Body of pancreas (tissue), 4 donors: ENCODE data around the gene MYOM1. TPM values are rescaled to one million over a fixed set of nuclear protein-coding genes. Genes with fewer than 3 reads are reported as not detected.
A peak's percentile ranks its signal among the peaks of the same experiment; 100 is the strongest.

ENCODE experiments used
- ATAC-seq: fragments of 150-250 bp; one replicate; pipeline ENCODE4 v1.9.1; 2016
- DNase-seq, 4 donors: peaks; one replicate each; pipeline ENCODE4 v3.0.0-alpha.2; 2019
- H3K27ac ChIP-seq, 4 donors: fragments of 200-600 bp; sonication (generic); 1 replicate in 3 of 4; 2 replicates in 1 of 4; pipeline versions ENCODE4 v1.5.1 to v1.6.1; 2016 to 2019; ENCODE audit warnings: mild to moderate bottlenecking in 1 of 4, mixed read lengths in 1 of 4, moderate library complexity in 1 of 4
- H3K27me3 ChIP-seq, 2 donors: fragments of 200-600 bp; sonication (generic); one replicate each; pipeline ENCODE4 v1.6.0; 2016; ENCODE audit warnings: mild to moderate bottlenecking in 1 of 2
- H3K36me3 ChIP-seq, 2 donors: fragments of 200-600 bp; sonication (generic); replicated peaks in 1 of 2; 2 replicates each; pipeline ENCODE4 v1.5.1; 2016; ENCODE audit warnings: low read depth in 2 of 2; ENCODE audit not compliant: insufficient read depth in 1 of 2
- H3K4me1 ChIP-seq: fragments of 200-600 bp; sonication (generic); one replicate; pipeline ENCODE4 v1.6.0; 2016
- H3K4me3 ChIP-seq, 2 donors: fragments of 200-600 bp; sonication (generic); 1 replicate in 1 of 2; 2 replicates in 1 of 2; pipeline ENCODE4 v1.5.1; 2016 to 2019
- H3K9me3 ChIP-seq, 3 donors: fragments of 200-600 bp; sonication (generic); 1 replicate in 2 of 3; 2 replicates in 1 of 3; pipeline ENCODE4 v1.5.1; 2016
- CTCF ChIP-seq, 7 experiments: fragments of 450-650 bp in 4 of 7; fragments of 200-600 bp in 3 of 7; sonication (generic) in 3 of 7; IDR thresholded peaks; one replicate each; pipeline ENCODE4 v1.5.1; 2016 to 2019; ENCODE audit warnings: antibody characterized with exemption in 7 of 7
- POLR2A ChIP-seq, 3 donors: fragments of 450-650 bp; IDR thresholded peaks; one replicate each; pipeline ENCODE4 v1.6.1; 2016; ENCODE audit warnings: antibody characterized with exemption in 3 of 3, mild to moderate bottlenecking in 2 of 3
- WGBS, 2 donors: methylation state at CpG; one replicate each; pipeline ENCODE4 v1.1.5; 2017; 5-methylcytosine and 5-hydroxymethylcytosine counted together
- intact Hi-C: fragments of 100-400 bp; cut with DNase I; formaldehyde crosslinking; loops from one replicate; pipeline ENCODE4 v1.15.1; 2023
- total RNA-seq, 2 donors: library from RNA; depleted of rRNA; stranded (reverse); fragments of >200 nt; gene quantifications; one replicate each; pipeline ENCODE4 v1.1.0, GENCODE V29; 2016

MYOM1 gene
- total RNA-seq, 2 donors from 2014 or later = 10.9 to 21.8 TPM

- TF ChIP-seq POLR2A (IDR thresholded peaks at IDR 0.05) = no peak
- no peak for TF ChIP-seq CTCF (IDR thresholded peaks at IDR 0.05)
- H3K27ac ChIP-seq = no peak overlapping the region
- no peak for ATAC-seq
- DNase-seq = no peak
- peaks cover 0 to 5% of the 10 kb centered on the region in 2 donors for H3K36me3 ChIP-seq
- H3K9me3 ChIP-seq = no peaks in the 10 kb centered on the region
- H3K4me3 ChIP-seq = no peak overlapping the region
- peaks cover 8% of the 10 kb centered on the region for H3K4me1 ChIP-seq
- intact Hi-C loops = loop anchor here (10.0 kb wide), 1 partner anchor 87 kb away; the partner anchor contains the start of gene MYL12A
- no peaks in the 10 kb centered on the region for H3K27me3 ChIP-seq
- WGBS, 2 donors = 93 to 94% methylated on average over 2 of the region's 2 CpGs
Observed at GRCh38 chr18:3157606-3158005, 62.2 kb downstream of the MYOM1 start.

DNA sequence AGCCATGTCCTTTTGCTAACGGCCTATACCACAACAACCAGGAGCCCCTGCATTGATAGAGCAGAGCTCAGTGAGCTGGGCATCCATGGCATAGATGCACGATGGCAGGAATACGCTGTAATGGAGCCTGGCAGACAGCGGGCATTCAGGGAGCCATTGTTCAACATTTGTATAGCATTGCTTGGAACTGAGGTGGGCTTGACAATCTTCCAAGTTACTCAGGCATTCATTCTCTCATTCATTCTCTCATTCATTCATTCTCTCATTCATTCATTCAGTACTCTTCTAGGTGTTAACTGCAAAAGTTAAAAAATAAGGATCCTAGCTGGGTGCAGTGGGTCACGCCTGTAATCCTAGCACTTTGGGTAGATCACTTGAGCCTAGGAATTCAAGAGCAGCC is 62.7 kb downstream of the MYOM1 start:
- peaks cover 0 to 5% of the 10 kb centered on the region in 2 donors for H3K36me3 ChIP-seq
- H3K4me3 ChIP-seq = no peak overlapping the region
- TF ChIP-seq CTCF (IDR thresholded peaks at IDR 0.05) (no peak), POLR2A (IDR thresholded peaks at IDR 0.05) (no peak)
- intact Hi-C loops = loop anchor here (10.0 kb wide), 1 partner anchor 88 kb away; the partner anchor contains the start of gene MYL12A
- no peaks in the 10 kb centered on the region for H3K9me3 ChIP-seq
- no peaks in the 10 kb centered on the region for H3K27me3 ChIP-seq
- 85 to 99% methylated on average over 5 of the region's 5 CpGs for whole genome bisulfite sequencing, 2 donors
- no peak for ATAC-seq
- peaks cover 9% of the 10 kb centered on the region for H3K4me1 ChIP-seq
- DNase-seq = no peak
- H3K27ac ChIP-seq = no peak overlapping the region

- WGBS, 2 donors = 81 to 84% methylated on average over 1 of the region's 1 CpG
- intact Hi-C loops = loop anchor here (10.0 kb wide), 1 partner anchor 89 kb away; the partner anchor contains the start of gene MYL12A
Observed at GRCh38 chr18:3156325-3156640, 63.5 kb downstream of the MYOM1 start.

GRCh38 chr18:3154214-3154613 is 65.6 kb downstream of the MYOM1 start:
- no peak for TF ChIP-seq CTCF (IDR thresholded peaks at IDR 0.05)
- TF ChIP-seq POLR2A (IDR thresholded peaks at IDR 0.05) = no peak
- WGBS, 2 donors = 87 to 97% methylated on average over 2 of the region's 2 CpGs
- ATAC-seq (no peak), DNase-seq (no peak)
- Histone ChIP-seq H3K4me1 (peaks cover 9% of the 10 kb centered on the region), H3K27ac (peak overlapping the region in 1 of 4 donors; percentile 58), H3K36me3 (no peaks in the 10 kb centered on the region), H3K9me3 (no peaks in the 10 kb centered on the region), H3K4me3 (no peak overlapping the region), H3K27me3 (no peaks in the 10 kb centered on the region)
- intact Hi-C loops = loop anchor here (10.0 kb wide), 1 partner anchor 91 kb away; the partner anchor contains the start of gene MYL12A

More at GRCh38 chr18:3156325-3156640, 63.5 kb downstream of the MYOM1 start:
- Histone ChIP-seq H3K36me3 (peaks cover 0 to 2% of the 10 kb centered on the region in 2 donors), H3K27me3 (no peaks in the 10 kb centered on the region), H3K4me3 (no peak overlapping the region), H3K4me1 (peaks cover 9% of the 10 kb centered on the region), H3K9me3 (no peaks in the 10 kb centered on the region), H3K27ac (peak overlapping the region in 1 of 4 donors; percentile 27)
- no peak for ATAC-seq
- TF ChIP-seq POLR2A (IDR thresholded peaks at IDR 0.05) (no peak), CTCF (IDR thresholded peaks at IDR 0.05) (no peak)
- no peak for DNase-seq

- H3K4me1 ChIP-seq = peaks cover 9% of the 10 kb centered on the region
- no peaks in the 10 kb centered on the region for H3K9me3 ChIP-seq
- intact Hi-C loops = loop anchor here (10.0 kb wide), 1 partner anchor 92 kb away; the partner anchor contains the start of gene MYL12A
- no peak overlapping the region for H3K4me3 ChIP-seq
- DNase-seq = no peak
- TF ChIP-seq CTCF (IDR thresholded peaks at IDR 0.05) (peak in 2 of 7 experiments; percentile 4 to 14), POLR2A (IDR thresholded peaks at IDR 0.05) (no peak)
- H3K36me3 ChIP-seq = no peaks in the 10 kb centered on the region
- ATAC-seq = peak; percentile 68
- H3K27me3 ChIP-seq = no peaks in the 10 kb centered on the region
- H3K27ac ChIP-seq = peak overlapping the region in 3 of 4 donors; percentile 51 to 73 (median 58)
- WGBS, 2 donors = 72 to 73% methylated on average over 8 of the region's 8 CpGs
Observed at GRCh38 chr18:3153107-3153704, 66.6 kb downstream of the MYOM1 start.
